Fibroblast of mammary gland (primary cell): Measurements from ENCODE around the gene SHLD1.
"Not testable (repeated sequence)": the region's sequence is repeated elsewhere in the genome, so short reads cannot be mapped to it uniquely, and the experiment has no call there.

Experiments
- DNase-seq: peaks from one replicate; pipeline ENCODE4 v3.0.0-alpha.2; 2010; ENCODE audit warnings: low read depth
- H3K4me3 ChIP-seq: 2 replicates; pipeline ENCODE4 v1.5.1; 2011; ENCODE audit warnings: low read depth, mild to moderate bottlenecking, low read length, moderate library complexity; ENCODE audit not compliant: control insufficient read depth
- CTCF ChIP-seq: conservative IDR thresholded peaks from 2 replicates; pipeline ENCODE4 v1.5.1; 2011; ENCODE audit warnings: low read depth, low read length, inconsistent platforms; ENCODE audit not compliant: control insufficient read depth, insufficient read depth

Gene SHLD1, protein sequence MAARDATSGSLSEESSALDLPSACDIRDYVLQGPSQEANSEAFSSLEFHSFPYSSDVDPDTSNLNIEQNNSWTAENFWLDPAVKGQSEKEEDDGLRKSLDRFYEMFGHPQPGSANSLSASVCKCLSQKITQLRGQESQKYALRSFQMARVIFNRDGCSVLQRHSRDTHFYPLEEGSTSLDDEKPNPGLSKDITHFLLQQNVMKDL

GRCh38 chr20:5749952-5750779, at the start of gene SHLD1:
TSS of gene SHLD1 (plus strand) at chr20:5750401. CDS start at chr20:5772866, 22,465 bp downstream.
- H3K4me3 ChIP-seq: peak within 1 kb of the TSS; percentile 61
- DNase-seq: peak; percentile 87
- no peak for TF ChIP-seq CTCF

- DNase-seq, H3K4me3 ChIP-seq: not testable (repeated sequence)
Observed at GRCh38 chr20:5702339-5702738, 47.9 kb upstream of the SHLD1 start.

- TF ChIP-seq CTCF: no peak
- H3K4me3 ChIP-seq: no peak overlapping the region
- DNase-seq: no peak
Observed at GRCh38 chr20:5703681-5704101, 46.5 kb upstream of the SHLD1 start.

- TF ChIP-seq CTCF: no peak
- no peak for DNase-seq
- no peak overlapping the region for H3K4me3 ChIP-seq
Observed at GRCh38 chr20:5705827-5706226, 44.4 kb upstream of the SHLD1 start.

- TF ChIP-seq CTCF: no peak
- H3K4me3 ChIP-seq: no peak overlapping the region
- DNase-seq: no peak
Observed at GRCh38 chr20:5706797-5707196, 43.4 kb upstream of the SHLD1 start.

DNA sequence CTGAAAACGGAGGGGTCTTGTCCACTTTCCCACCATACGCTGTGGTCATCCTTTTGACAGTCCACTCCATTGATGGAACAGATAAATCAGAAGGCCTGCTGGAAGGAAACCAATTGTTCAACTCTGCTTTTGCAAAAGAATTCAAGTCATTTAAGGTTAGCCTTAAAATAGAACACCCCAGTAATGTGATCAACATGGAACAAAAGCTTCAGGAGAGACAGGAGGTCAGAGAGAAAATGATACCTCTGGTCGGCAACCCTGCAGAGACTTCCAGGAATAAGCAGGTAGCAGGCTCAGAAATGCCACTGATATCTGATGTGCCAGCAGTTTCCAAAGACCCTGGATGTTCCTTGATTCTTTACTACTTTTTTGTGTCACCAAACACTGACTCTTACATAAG, 39.6 kb upstream of the SHLD1 start:
- H3K4me3 ChIP-seq: no peak overlapping the region
- no peak for TF ChIP-seq CTCF
- no peak for DNase-seq

- DNase-seq: no peak
- H3K4me3 ChIP-seq: no peak overlapping the region
- no peak for TF ChIP-seq CTCF
Observed at GRCh38 chr20:5714261-5715041, 35.8 kb upstream of the SHLD1 start.
